SK-N-SH (cell line): Measurements from ENCODE around the gene NPY4R.
"Not testable (repeated sequence)": the region's sequence is repeated elsewhere in the genome, so short reads cannot be mapped to it uniquely, and the experiment has no call there.

Experiments used
- CHD2 ChIP-seq: fragments of 150-350 bp; IDR thresholded peaks from 2 replicates; pipeline ENCODE4 v1.6.1; 2018; ENCODE audit warnings: low read length; ENCODE audit not compliant: partially characterized antibody
- EP300 ChIP-seq, 2 experiments: IDR thresholded peaks; 2 replicates each; pipeline versions ENCODE4 v1.4.0 to v1.6.1; 2012; ENCODE audit warnings: borderline replicate concordance in 1 of 2, low read depth in 1 of 2, low read length in 1 of 2
- EZH2phosphoT487 ChIP-seq: fragments of 200-600 bp; sonication (generic); IDR thresholded peaks from 2 replicates; pipeline ENCODE4 v1.6.1; 2017; ENCODE audit warnings: low read depth, mixed run types, mild to moderate bottlenecking, antibody characterized with exemption, moderate library complexity, borderline replicate concordance
- FOSL2 ChIP-seq: IDR thresholded peaks from 2 replicates; pipeline ENCODE4 v1.4.0; 2012; ENCODE audit warnings: low read depth, mild to moderate bottlenecking, moderate library complexity, borderline replicate concordance
- FOXJ3 ChIP-seq: sonication (generic); formaldehyde crosslinking; IDR thresholded peaks from 2 replicates; pipeline ENCODE4 v1.5.1; 2020; ENCODE audit warnings: mild to moderate bottlenecking, missing genetic modification reagents
- FOXM1 ChIP-seq: IDR thresholded peaks from 2 replicates; pipeline ENCODE4 v1.4.0; 2012; ENCODE audit warnings: low read depth, mild to moderate bottlenecking
- NRF1 ChIP-seq: IDR thresholded peaks from 2 replicates; pipeline ENCODE4 v1.6.1; 2012; ENCODE audit warnings: low read depth, mild to moderate bottlenecking, low read length
- RAD21 ChIP-seq: IDR thresholded peaks from 2 replicates; pipeline ENCODE4 v1.6.1; 2012; ENCODE audit warnings: mild to moderate bottlenecking, low read length
- TCF12 ChIP-seq: IDR thresholded peaks from 2 replicates; pipeline ENCODE4 v1.4.0; 2012
- TF ChIP-seq, protein P1 (sequence below): fragments of 150-350 bp; IDR thresholded peaks from 2 replicates; pipeline ENCODE4 v1.6.1; 2017; ENCODE audit warnings: antibody characterized with exemption, low read length, low read depth, borderline replicate concordance
- TF ChIP-seq, protein P2 (sequence below): fragments of 200-600 bp; sonication (generic); IDR thresholded peaks from 2 replicates; pipeline ENCODE4 v1.6.1; 2017; ENCODE audit warnings: antibody characterized with exemption, mild to moderate bottlenecking, moderate library complexity
- TF ChIP-seq, protein P3 (sequence below): IDR thresholded peaks from 2 replicates; pipeline ENCODE4 v1.4.0; 2012; ENCODE audit warnings: low read depth, borderline replicate concordance

DNA sequence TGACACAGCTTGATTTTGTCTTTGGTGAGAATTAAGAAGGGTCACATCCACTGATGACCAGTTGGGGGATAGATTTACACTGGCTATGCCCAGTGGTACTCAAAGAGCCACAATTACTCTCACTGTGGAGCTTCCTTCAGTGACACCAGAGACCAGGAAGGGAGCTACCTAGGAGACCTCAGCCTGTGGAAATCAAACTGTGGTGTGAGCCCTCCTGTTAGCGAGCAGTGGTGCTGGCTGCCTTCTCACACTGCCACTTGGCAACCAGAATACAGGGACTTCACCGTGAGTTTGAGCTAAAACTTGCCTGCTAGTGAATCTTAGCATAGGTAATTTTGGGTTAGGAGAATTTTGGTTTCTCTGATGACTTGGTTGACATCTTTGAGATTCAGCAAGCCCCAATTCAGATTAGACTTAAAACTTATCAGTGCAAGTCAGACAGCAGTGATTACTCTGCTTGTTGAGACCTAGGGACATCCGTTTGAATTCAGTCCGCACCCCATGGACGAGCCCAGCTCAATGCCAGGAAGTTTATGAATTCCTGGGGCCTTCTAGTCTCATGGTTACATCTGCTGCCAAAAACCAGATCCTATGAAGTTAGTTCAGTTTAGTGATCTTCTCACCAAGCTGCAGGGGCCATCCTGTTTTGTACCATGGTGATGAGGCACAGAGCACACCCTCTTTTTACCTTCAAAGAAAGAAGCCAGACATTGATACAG is 33.4 kb upstream of the NPY4R start:
- not testable (repeated sequence) for TF ChIP-seq FOSL2; EZH2phosphoT487; CHD2; FOXM1; RAD21; NRF1; FOXJ3 (CRISPR knock-in tag); TCF12; EP300 (IDR thresholded peaks at IDR 0.05; ENCODE audit: borderline replicate concordance in 1 of 2, low read depth in 1 of 2, low read length in 1 of 2)
- TF ChIP-seq, protein P1, sequence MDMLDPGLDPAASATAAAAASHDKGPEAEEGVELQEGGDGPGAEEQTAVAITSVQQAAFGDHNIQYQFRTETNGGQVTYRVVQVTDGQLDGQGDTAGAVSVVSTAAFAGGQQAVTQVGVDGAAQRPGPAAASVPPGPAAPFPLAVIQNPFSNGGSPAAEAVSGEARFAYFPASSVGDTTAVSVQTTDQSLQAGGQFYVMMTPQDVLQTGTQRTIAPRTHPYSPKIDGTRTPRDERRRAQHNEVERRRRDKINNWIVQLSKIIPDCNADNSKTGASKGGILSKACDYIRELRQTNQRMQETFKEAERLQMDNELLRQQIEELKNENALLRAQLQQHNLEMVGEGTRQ, result not testable (repeated sequence)
- TF ChIP-seq, protein P2, sequence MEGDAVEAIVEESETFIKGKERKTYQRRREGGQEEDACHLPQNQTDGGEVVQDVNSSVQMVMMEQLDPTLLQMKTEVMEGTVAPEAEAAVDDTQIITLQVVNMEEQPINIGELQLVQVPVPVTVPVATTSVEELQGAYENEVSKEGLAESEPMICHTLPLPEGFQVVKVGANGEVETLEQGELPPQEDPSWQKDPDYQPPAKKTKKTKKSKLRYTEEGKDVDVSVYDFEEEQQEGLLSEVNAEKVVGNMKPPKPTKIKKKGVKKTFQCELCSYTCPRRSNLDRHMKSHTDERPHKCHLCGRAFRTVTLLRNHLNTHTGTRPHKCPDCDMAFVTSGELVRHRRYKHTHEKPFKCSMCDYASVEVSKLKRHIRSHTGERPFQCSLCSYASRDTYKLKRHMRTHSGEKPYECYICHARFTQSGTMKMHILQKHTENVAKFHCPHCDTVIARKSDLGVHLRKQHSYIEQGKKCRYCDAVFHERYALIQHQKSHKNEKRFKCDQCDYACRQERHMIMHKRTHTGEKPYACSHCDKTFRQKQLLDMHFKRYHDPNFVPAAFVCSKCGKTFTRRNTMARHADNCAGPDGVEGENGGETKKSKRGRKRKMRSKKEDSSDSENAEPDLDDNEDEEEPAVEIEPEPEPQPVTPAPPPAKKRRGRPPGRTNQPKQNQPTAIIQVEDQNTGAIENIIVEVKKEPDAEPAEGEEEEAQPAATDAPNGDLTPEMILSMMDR, result not testable (repeated sequence)
- TF ChIP-seq, protein P3, sequence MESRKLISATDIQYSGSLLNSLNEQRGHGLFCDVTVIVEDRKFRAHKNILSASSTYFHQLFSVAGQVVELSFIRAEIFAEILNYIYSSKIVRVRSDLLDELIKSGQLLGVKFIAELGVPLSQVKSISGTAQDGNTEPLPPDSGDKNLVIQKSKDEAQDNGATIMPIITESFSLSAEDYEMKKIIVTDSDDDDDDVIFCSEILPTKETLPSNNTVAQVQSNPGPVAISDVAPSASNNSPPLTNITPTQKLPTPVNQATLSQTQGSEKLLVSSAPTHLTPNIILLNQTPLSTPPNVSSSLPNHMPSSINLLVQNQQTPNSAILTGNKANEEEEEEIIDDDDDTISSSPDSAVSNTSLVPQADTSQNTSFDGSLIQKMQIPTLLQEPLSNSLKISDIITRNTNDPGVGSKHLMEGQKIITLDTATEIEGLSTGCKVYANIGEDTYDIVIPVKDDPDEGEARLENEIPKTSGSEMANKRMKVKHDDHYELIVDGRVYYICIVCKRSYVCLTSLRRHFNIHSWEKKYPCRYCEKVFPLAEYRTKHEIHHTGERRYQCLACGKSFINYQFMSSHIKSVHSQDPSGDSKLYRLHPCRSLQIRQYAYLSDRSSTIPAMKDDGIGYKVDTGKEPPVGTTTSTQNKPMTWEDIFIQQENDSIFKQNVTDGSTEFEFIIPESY, result not testable (repeated sequence)
